Thoracic aorta (tissue), 2 donors: ENCODE data around the gene DBNL. TPM values are rescaled to one million over a fixed set of nuclear protein-coding genes. Genes with fewer than 3 reads are reported as not detected.

Experiments used
- ATAC-seq: fragments of 150-250 bp; one replicate; pipeline ENCODE4 v1.8.0; 2017; ENCODE audit warnings: low read depth; ENCODE audit not compliant: insufficient number of reproducible peaks, low FRiP score
- DNase-seq: peaks from one replicate; pipeline ENCODE4 v3.0.0-alpha.2; 2020; ENCODE audit warnings: low spot score
- H3K27ac ChIP-seq, 2 donors: fragments of 200-600 bp; sonication (generic); 1 replicate in 1 of 2; 2 replicates in 1 of 2; pipeline ENCODE4 v1.5.1; 2016; ENCODE audit warnings: mild to moderate bottlenecking in 2 of 2, moderate library complexity in 2 of 2
- H3K27me3 ChIP-seq: fragments of 200-600 bp; sonication (generic); replicated peaks from 2 replicates; pipeline ENCODE4 v1.6.0; 2016; ENCODE audit warnings: mild to moderate bottlenecking; ENCODE audit not compliant: insufficient read depth
- H3K36me3 ChIP-seq: fragments of 200-600 bp; sonication (generic); one replicate; pipeline ENCODE4 v1.5.1; 2016
- H3K4me1 ChIP-seq, 2 donors: fragments of 200-600 bp; sonication (generic); 1 replicate in 1 of 2; 2 replicates in 1 of 2; pipeline versions ENCODE4 v1.5.1 to v1.6.0; 2016; ENCODE audit warnings: low read depth in 2 of 2, mild to moderate bottlenecking in 1 of 2; ENCODE audit not compliant: control insufficient read depth in 1 of 2
- H3K4me3 ChIP-seq: fragments of 200-600 bp; sonication (generic); 2 replicates; pipeline ENCODE4 v1.5.1; 2016; ENCODE audit warnings: mild to moderate bottlenecking
- H3K9me3 ChIP-seq: fragments of 200-600 bp; sonication (generic); 2 replicates; pipeline ENCODE4 v1.5.1; 2016
- total RNA-seq, 2 donors: library from RNA; depleted of rRNA; stranded (reverse); fragments of >200 nt; gene quantifications; one replicate each; pipeline versions ENCODE4 v1.1.0 to v1.2.3, GENCODE V29; 2016
- TF ChIP-seq, protein P1 (sequence below): fragments of 200-600 bp; sonication (generic); IDR thresholded peaks from one replicate; pipeline ENCODE4 v1.5.1; 2019; ENCODE audit warnings: antibody characterized with exemption

Gene DBNL
- total RNA-seq, 2 donors from 2014 or later, result 148 to 156 TPM

DNA sequence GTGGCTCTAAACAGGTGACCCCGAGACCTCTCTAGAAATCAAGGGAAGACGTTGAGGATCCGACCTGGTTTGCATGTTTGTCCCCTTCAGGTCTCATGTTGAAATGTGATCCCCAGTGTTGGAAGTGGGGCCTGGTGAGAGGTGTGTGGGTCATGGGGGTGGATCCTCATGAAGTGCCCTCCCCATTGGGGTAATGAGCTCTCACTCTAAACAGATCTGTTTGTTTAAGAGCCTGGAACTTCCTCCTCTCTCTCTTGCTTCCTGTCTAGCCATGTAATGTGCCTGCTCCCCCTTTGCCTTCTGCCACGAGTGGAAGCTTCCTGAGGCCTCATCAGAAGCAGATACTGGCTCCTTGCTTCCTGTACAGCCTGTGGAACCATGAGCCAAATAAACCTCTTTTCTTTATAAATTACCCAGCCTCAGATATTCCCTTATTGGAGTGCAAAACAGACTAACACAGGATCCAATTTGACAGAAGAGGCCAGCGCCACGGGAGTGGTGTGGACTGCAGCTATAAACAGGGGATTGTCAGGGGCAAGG is 48.7 kb downstream of the DBNL start:
- TF ChIP-seq, protein P1, sequence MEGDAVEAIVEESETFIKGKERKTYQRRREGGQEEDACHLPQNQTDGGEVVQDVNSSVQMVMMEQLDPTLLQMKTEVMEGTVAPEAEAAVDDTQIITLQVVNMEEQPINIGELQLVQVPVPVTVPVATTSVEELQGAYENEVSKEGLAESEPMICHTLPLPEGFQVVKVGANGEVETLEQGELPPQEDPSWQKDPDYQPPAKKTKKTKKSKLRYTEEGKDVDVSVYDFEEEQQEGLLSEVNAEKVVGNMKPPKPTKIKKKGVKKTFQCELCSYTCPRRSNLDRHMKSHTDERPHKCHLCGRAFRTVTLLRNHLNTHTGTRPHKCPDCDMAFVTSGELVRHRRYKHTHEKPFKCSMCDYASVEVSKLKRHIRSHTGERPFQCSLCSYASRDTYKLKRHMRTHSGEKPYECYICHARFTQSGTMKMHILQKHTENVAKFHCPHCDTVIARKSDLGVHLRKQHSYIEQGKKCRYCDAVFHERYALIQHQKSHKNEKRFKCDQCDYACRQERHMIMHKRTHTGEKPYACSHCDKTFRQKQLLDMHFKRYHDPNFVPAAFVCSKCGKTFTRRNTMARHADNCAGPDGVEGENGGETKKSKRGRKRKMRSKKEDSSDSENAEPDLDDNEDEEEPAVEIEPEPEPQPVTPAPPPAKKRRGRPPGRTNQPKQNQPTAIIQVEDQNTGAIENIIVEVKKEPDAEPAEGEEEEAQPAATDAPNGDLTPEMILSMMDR, result no peak
- Histone ChIP-seq H3K36me3 (no peaks in the 10 kb centered on the region), H3K9me3 (no peaks in the 10 kb centered on the region), H3K27ac (peak overlapping the region in 1 of 2 donors; percentile 13), H3K27me3 (no peaks in the 10 kb centered on the region), H3K4me1 (peaks cover 19 to 68% of the 10 kb centered on the region in 2 donors), H3K4me3 (no peak overlapping the region)
- no peak for DNase-seq
- ATAC-seq, result no peak

DNA sequence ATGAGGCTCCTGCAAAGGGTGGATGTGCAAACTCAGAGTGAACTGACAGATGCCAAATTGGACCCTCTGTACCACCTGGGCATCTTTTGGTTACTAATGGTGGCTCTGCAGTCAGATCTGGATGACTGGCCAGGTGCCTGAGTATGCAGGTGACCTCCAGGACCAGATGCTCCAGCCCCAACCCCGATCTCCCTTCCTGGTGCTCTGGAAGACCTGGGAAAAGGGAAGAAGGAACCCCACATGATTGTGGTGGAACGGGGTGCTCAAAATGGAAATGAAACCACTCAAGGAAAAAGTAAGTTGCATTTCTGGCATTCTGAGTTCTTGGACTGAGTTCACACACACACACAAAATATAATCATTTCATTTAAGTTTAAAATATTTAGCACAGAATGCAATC is 49.9 kb downstream of the DBNL start:
- H3K4me1 ChIP-seq, result peaks cover 16 to 59% of the 10 kb centered on the region in 2 donors
- no peaks in the 10 kb centered on the region for H3K9me3 ChIP-seq
- no peaks in the 10 kb centered on the region for H3K36me3 ChIP-seq
- TF ChIP-seq, protein P1, result no peak
- H3K4me3 ChIP-seq, result no peak overlapping the region
- DNase-seq (no peak), ATAC-seq (no peak)
- peak overlapping the region; percentile 29 to 65 for H3K27ac ChIP-seq
- no peaks in the 10 kb centered on the region for H3K27me3 ChIP-seq

DNA sequence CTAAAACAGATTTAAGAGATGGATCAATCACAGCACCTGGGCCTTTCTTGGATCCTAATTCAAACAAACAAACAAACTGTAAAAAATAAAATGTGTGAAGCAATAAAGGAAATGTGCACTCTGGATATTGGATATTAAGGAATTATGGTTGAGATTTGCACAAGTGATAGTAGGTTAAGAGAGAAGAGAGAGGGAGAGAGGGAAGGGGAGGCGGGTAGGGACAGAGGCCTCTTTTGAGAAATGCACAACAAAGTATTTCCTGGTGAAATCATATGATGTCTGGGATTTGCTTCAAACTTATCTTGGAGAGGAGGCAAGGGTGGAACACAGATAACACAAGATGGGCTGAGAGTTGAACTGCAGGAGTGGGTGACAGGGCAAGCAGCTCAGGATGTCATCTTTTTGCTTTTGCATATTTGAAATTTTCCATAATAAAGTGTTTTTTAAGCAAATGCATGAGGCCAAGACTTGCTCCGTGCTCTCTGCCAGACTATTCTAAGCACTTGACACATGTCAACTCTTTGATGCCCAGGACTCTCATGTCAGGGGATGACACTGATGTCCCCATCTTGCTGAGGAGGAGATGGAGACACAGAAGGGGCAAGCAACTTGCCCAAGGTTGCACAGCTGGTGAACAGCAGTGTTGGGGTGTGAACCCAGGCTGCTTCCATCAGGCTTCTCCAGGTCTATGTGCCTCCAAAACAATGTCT is 50.5 kb downstream of the DBNL start:
- peak overlapping the region; percentile 29 to 65 for H3K27ac ChIP-seq
- no peaks in the 10 kb centered on the region for H3K27me3 ChIP-seq
- DNase-seq (no peak), ATAC-seq (no peak)
- TF ChIP-seq, protein P1, result no peak
- no peak overlapping the region for H3K4me3 ChIP-seq
- H3K4me1 ChIP-seq, result peaks cover 14 to 59% of the 10 kb centered on the region in 2 donors
- no peaks in the 10 kb centered on the region for H3K9me3 ChIP-seq
- no peaks in the 10 kb centered on the region for H3K36me3 ChIP-seq

DNA sequence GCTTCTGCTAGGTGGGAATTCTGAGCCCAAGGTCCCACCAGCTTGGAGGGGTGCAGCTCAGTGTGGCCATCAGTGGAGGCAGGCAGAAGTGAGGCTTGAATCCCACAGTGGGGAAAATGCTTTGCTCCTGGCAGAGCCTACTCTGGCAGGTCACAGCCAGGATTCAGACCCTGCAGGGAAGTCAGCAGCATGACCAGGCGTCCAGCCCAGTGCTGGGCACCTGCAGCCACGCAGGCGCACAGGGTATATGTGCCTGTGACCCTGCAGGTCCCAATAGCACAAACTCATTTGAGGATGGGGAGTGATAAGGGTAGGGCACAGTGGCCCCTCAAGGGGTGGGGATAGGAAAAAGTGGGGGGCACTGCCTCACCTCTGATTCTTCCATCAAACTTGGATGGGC is 51.3 kb downstream of the DBNL start:
- DNase-seq (no peak), ATAC-seq (no peak)
- no peaks in the 10 kb centered on the region for H3K27me3 ChIP-seq
- H3K4me3 ChIP-seq, result no peak overlapping the region
- peak overlapping the region; percentile 29 to 65 for H3K27ac ChIP-seq
- no peaks in the 10 kb centered on the region for H3K36me3 ChIP-seq
- TF ChIP-seq, protein P1, result no peak
- H3K4me1 ChIP-seq, result peaks cover 9 to 59% of the 10 kb centered on the region in 2 donors
- no peaks in the 10 kb centered on the region for H3K9me3 ChIP-seq

DNA sequence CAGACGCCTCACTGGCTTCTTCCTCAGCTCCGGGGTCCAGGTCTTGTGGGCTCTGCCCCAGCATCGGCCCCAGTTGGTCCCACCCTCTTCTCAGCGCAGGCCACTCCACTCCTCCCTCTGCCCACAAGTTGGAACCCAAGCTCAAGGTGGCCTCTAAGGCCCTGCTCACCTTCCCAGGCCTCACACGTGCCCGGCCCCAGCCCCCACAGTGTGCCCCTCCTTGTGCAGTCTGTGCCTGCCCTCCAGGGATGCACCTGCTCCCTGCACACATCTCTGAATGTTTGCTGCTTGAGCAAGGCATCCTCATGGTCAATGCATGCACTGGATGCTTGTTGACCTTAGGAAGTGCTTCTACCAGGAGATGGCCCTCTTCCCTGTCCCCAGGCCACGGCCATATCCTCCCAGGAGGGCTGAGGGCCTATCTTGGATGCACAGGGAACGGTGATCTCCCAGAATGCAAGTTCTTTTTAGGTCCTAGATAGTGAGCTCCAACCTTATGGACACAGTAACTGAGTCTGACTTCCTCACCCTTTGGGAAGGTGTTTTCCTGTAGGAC is 51.9 kb downstream of the DBNL start:
- Histone ChIP-seq H3K4me3 (no peak overlapping the region), H3K9me3 (no peaks in the 10 kb centered on the region), H3K36me3 (no peaks in the 10 kb centered on the region), H3K27me3 (no peaks in the 10 kb centered on the region), H3K27ac (no peak overlapping the region), H3K4me1 (peaks cover 12 to 59% of the 10 kb centered on the region in 2 donors)
- no peak for ATAC-seq
- DNase-seq, result no peak
- TF ChIP-seq, protein P1, result no peak
